ENCODE data around the gene AFF1.

The AFF1 gene

GRCh38 chr4:87166296-87166854 lies 231.6 kb downstream of the AFF1 start:
- DNase-seq, result no peak

DNA sequence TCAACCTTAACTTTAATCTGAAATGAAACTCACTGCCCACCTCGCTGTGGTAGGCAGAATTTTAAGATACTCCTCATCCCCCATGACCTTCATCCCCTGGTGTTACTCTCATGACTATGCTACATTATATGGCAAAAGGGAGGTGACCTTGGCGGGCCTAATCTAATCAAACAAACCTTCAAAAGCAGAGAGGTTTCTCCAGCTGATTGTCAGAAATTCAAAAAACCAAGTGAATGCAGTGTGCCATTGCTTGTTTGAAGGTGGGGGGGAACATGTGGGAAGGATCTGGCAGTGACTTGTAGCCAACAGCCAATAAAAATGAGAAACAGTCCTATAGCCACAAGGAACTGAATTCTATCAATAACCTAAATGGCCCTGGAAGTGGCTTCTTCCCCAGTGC lies 237.1 kb downstream of the AFF1 start:
- DNase-seq, result no peak

GRCh38 chr4:87174672-87175071 lies 239.9 kb downstream of the AFF1 start:
- no peak for DNase-seq

GRCh38 chr4:87179751-87180150 lies 244.9 kb downstream of the AFF1 start:
- DNase-seq, result no peak

- no peak for DNase-seq
Observed at GRCh38 chr4:87180767-87181166, 246.0 kb downstream of the AFF1 start.

DNA sequence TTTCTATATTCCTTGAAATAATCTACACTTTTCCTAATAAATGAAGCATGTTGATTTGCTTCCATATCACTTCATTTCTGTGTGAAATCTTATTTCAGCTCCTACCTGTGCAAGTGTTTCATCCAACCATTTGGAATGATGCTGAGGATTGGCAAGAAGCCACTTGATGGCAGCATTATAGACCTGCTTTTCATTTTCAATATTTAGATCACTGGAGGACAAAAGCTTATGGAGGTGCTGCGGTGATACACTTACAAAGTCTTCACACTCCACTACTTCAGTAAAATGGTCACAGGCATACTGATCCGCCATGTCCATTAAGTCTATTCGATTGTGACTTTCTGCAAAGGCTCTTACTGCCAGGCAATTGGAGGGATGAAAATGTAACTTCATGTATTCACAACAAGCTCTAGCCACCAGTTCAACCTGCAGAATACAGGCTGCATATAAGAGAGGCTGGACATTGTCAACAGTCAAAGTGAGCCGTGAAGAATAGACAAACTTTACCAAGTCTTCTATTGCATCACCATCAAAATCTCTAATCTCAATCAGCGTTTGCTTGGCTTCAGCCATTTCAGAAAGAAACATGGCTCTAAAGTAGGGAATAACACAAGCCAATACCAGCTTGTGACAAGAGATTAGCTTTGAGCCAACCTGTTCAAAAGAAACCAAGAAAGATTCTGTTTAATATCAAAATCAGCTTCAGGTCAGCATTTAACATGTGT lies 250.5 kb downstream of the AFF1 start:
- DNase-seq, result no peak

- DNase-seq, result no peak
Observed at GRCh38 chr4:87188048-87188447, 253.2 kb downstream of the AFF1 start.

- no peak for DNase-seq
Observed at GRCh38 chr4:87188932-87189331, 254.1 kb downstream of the AFF1 start.

Data from NCI-H446 treated with DMSO at 0.1 percent for 48 hours (cell line).